ENCODE measurements around the gene TNK2.

The TNK2 gene

GRCh38 chr3:195897853-195898415, 10.4 kb downstream of the TNK2 start:
- DNase-seq: no peak

- DNase-seq: no peak
Measured at GRCh38 chr3:195897081-195897852, 11.1 kb downstream of the TNK2 start.

GRCh38 chr3:195896361-195897080, 11.8 kb downstream of the TNK2 start:
- DNase-seq: no peak

GRCh38 chr3:195895861-195896360, 12.4 kb downstream of the TNK2 start:
- no peak for DNase-seq

GRCh38 chr3:195895078-195895860, 13.1 kb downstream of the TNK2 start:
- no peak for DNase-seq

GRCh38 chr3:195893916-195894465, 14.4 kb downstream of the TNK2 start:
- DNase-seq: no peak

- no peak for DNase-seq
Measured at GRCh38 chr3:195893516-195893915, 14.8 kb downstream of the TNK2 start.

GRCh38 chr3:195893044-195893395, 15.3 kb downstream of the TNK2 start:
- DNase-seq: no peak

- no peak for DNase-seq
Measured at GRCh38 chr3:195892105-195893043, 16.0 kb downstream of the TNK2 start.

- no peak for DNase-seq
Measured at GRCh38 chr3:195891431-195892104, 16.8 kb downstream of the TNK2 start.

GRCh38 chr3:195889870-195890295, 18.5 kb downstream of the TNK2 start:
- no peak for DNase-seq

- no peak for DNase-seq
Measured at GRCh38 chr3:195888981-195889869, 19.1 kb downstream of the TNK2 start.

GRCh38 chr3:195888311-195888761, 20.0 kb downstream of the TNK2 start:
- DNase-seq: no peak

GRCh38 chr3:195887670-195888069, 20.7 kb downstream of the TNK2 start:
- no peak for DNase-seq

GRCh38 chr3:195886181-195887141, 21.9 kb downstream of the TNK2 start:
- DNase-seq: no peak

GRCh38 chr3:195885036-195885891, 23.1 kb downstream of the TNK2 start:
- no peak for DNase-seq

GRCh38 chr3:195884691-195885035, 23.7 kb downstream of the TNK2 start:
- no peak for DNase-seq

- DNase-seq: no peak
Measured at GRCh38 chr3:195883801-195884200, 24.6 kb downstream of the TNK2 start.
